Retina (tissue), 1 donor: ENCODE results near the gene CTDSPL.
"Not testable (repeated sequence)": the region's sequence is repeated elsewhere in the genome, so short reads cannot be mapped to it uniquely, and the experiment has no call there.

ENCODE experiments used
- DNase-seq: peaks from one replicate; pipeline ENCODE4 v3.0.0-alpha.2; 2016

Gene CTDSPL

DNA sequence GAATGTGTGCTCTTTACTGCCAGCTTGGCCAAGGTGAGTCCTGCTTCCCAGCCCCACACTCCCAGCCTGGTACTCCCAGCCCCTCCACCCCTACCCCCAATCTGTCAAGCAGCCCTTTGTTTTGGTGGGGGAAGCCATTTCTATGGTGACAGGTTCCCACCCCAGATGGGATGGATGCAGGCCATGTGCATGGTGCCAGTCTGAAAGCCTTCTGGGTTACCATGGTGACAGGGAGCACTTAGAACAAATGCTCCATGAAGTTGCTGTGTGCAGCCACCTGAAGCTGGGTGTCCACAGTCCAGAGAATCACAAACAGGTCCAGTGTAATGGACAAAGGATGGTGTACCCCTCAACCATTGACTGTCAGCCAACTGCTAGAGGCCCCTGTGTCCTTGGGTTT is 109.8 kb downstream of the CTDSPL start:
- no peak for DNase-seq

GRCh38 chr3:37972056-37972455 is 110.4 kb downstream of the CTDSPL start:
- DNase-seq, result not testable (repeated sequence)

- DNase-seq, result no peak
These were observed 111.8 kb downstream of the CTDSPL start for GRCh38 chr3:37973246-37974054.

DNA sequence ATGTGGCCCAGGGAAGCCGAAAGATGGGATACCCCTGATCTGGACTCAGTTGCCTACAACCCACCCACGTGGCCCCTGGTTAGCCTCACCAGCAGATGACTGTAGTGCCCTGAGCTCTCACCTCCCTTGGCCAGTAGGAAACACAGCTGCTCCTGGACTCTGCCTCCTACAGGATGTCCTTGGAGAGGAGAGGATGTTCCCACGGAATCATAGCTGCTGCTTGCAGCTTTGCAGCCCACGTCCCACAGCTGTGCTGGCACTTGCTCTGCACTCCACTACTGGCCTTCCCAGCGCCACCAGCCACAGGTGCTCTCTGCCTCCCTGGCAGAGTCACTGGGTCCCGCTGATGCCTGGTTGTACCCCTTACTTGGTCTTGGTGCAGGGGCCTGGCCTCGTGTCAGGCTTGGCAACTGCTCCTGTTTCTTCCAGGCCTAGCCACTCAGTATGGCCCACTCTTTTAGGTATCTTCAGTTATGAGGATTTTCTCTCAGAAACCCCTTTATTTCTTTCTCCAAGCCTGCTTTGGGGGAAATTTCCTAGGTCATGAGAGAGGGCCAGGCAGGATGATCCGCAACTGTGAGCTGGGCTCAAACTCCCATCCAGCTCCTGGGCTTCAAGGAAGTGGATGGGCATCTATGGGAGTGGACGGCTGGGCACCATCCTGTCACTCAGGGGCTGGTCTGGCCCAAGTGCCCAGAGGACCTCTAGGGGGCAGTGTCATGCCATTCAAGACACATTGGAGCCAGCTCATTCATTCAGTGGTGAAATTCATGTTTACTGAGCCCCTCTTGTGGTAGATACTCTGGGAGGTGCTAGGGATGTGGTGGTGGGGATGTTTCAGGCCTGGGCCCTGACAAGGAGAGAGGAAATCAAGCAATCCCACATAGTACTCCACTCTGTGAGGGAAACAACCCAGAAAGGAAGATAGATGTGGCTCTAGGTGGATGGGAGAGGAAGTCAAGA is 112.7 kb downstream of the CTDSPL start:
- DNase-seq, result peak; percentile 53

DNA sequence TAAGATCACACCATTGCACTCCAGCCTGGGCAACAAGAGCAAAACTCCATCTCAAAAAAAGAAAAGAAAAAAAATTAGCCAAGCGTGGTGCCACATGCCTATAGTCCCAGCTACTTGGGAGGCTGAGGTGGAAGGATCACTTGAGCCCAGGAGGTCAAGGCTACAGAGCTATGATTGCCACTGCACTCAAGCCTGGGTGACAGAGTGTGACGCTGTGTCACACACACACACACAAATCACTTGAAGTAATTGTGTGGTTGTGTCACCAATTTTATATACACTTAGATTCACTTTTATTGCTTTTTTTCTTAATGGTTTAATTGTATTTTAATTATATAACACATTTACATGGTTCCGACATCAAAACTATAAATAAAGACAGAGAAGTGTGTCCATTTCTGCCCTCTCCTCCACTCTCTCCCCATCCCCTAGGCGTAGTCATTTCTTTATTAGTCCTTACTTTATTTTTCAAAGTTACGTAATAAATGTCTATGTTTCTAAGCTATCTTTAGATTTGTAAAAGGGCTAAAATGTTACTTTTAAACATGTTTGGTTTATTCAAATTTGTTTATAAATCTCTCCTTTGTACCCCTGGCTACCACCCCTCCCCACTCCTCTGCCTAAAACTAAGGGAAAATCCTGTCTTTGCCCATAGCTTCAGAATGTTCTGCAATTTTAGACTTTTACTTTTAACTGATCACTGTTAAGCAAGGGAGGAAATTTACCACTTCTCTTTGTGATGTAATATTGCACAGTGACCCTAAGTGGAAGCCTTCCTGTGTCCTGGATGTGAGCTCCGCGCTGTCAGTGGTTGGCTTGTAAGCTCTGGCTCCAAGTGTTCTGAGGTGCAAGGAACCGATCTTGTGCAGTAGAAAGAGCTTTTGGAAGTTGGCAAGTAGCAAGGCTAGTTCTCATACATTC is 118.1 kb downstream of the CTDSPL start:
- DNase-seq, result no peak

DNA sequence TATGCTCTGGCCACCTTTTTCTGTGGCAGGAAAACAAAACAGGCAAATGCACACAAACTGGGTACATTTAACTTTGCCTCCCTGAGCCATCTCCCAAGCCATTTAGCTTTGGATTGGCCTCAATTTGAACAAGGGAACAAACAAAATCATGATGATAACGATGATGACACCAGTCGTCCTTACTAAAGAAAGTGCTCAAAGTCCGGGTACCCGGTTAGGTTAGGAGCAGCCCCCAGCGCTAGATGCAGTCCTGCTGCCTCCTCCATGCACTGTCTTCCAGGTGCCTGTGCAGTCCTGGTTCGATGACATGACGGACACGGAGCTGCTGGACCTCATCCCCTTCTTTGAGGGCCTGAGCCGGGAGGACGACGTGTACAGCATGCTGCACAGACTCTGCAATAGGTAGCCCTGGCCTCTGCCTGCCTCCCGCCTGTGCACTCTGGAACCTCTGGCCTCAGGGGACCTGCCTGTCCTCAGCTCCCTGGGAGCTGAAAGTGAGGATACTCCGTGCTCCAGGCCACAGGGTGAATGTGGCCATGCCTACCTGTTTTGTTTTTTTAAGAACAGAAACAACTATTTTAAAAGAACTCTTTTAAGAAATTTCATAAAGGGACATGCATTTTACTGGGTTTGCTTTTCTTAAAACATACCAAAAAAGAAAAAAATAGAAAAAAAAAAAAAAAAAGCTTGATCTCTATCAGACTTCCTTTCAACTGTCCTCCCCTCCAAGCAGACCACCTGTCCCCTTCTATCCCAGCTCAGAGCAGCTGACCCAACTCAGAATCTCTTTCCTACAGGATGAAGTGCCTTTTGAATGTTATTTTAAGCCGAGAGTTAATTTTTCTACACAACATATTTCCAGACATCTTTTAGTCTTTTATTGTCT is 119.0 kb downstream of the CTDSPL start:
- no peak for DNase-seq

GRCh38 chr3:37981348-37981664 is 119.6 kb downstream of the CTDSPL start:
- DNase-seq, result no peak

GRCh38 chr3:37982331-37982730 is 120.7 kb downstream of the CTDSPL start:
- DNase-seq, result no peak

GRCh38 chr3:37984051-37984450 is 122.4 kb downstream of the CTDSPL start:
- DNase-seq, result no peak

DNA sequence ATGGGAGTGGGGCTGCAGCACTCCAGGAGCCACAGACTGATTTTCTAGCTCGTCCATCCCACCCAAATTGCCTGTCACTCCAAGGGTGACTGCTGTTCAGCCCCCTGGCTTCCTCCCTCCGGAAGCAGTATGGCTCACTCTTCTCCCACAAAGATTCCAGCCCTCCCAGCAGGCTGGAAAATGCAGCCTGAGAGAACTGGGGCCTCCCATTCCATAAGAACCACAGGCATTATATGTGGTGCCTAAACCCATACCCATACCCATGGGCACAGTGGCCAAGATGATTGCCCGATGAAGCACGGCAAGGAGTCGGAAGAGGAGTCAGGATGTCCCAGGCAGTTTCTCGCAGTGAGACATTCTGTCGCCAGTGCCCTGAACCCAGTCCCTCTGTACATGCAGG is 122.9 kb downstream of the CTDSPL start:
- DNase-seq, result no peak

DNA sequence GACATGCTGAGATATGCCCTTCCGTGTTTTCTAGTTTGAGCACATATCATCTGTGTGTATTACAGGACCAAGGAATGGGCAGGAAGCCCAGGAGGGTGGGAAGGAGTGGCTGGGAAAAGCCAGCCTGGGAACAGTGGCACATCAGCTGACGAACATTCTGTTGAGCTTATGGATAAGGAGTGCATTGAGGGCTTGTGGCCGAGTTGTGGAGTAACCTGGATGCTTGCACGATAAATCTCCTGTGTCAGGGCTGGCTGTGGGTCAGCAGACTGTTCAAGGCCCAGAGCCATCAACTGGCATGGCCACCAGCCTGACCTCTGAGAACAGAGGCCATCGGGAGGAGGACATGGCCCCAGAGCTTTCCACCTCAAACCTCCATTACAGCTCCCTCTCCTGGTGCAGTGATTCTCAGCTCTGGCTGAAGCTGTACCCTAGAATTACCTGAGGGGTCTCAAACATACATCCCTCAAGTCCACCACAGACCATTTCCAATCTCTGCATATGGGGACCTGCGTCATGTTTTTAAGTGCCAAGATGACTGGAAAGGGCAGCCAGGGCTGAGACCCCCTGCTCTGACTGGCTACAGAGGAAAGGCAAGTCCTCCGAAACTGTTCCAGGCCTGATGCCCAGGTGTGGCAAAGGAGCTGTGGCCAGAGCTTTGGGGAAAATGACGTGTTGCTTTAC is 124.1 kb downstream of the CTDSPL start:
- DNase-seq, result no peak

DNA sequence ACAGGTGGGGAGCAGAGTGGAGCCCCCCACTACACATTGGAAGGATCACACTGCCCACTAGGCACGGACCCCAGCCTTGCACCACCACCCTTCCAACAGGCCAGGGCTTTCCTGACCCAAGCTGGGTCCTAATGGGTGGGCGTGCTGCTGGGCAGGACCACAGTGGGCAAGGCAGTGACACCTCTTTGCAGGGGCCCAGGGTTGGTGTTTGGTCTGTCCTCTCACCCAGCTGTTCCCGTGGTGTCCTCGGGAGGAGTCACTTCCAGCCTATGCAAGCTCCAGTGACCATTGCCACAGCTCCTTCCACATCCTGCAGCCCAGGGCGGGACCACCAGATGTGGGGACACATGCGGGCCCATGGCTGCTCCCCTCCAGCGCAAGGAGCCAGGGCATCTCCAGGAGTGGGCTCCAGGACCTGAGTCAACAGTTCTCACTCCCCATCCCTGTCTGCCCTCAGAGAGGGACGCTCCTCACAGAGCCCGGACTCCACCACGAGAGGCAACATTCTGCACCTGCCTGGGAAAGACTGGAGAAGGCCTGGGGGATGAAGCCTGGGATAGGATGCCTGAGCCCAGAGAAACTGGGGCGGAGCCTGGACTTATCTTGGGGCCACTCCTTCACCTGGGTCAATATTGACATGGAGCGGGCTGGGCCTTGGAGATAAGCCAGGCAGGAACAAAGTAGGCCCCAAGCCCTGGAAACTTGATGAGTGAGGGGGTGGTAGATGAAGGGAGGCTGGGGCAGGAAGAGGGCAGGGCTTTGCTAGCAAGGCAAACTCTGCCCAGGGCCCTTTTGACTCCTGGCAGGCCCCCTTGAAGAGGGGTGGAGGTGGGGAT is 125.0 kb downstream of the CTDSPL start:
- no peak for DNase-seq

DNA sequence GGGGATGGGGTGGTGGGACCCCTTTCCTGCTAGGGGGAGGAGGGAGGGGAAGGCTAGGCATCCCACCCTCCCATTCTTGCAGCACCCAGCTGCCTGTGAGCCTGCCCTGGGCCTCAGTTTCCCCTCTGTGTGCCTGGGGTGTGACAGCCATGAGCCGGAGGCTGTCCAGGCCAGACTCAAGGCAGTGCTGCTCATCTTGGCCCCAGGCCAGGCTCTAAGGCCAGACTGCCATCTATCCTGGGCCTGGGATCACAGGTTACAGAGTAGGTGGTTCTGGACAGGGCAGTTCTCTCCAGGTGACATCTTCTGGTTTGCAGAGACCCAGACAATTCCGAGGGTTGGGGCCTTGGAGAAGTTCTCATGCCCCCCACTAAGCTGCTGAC is 125.6 kb downstream of the CTDSPL start:
- DNase-seq, result no peak

GRCh38 chr3:37987751-37988179 is 126.1 kb downstream of the CTDSPL start:
- DNase-seq, result no peak

DNA sequence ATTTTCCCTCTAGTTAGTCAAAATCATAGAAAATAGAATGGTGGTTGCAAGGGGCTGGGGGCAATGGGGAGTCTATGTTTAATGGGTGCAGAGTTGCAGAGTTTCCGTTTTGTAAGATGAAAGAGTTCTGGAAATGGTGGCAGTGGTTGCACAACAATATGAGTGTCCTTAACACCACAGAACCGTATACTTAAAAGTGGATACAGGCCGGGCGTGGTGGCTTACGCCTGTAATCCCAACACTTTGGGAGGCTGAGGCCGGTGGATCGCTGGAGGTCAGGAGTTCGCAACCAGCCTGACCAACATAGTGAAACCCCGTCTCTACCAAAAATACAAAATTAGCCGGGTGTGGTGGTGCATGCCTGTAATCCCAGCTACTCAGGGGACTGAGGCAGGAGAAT is 126.7 kb downstream of the CTDSPL start:
- DNase-seq, result not testable (repeated sequence)

- no peak for DNase-seq
These were observed 127.3 kb downstream of the CTDSPL start for GRCh38 chr3:37988931-37989525.

GRCh38 chr3:37989821-37990480 is 128.3 kb downstream of the CTDSPL start:
- DNase-seq, result no peak

GRCh38 chr3:37990527-37990926 is 128.8 kb downstream of the CTDSPL start, which contains the start of gene VILL:
Gene VILL (plus strand): TSS chr3:37990786. CDS start chr3:37993673, 2,887 bp downstream.
- no peak for DNase-seq

GRCh38 chr3:37991109-37991508 is 129.4 kb downstream of the CTDSPL start:
- DNase-seq, result no peak
